ENCODE data around the gene MRFAP1L1. TPM values are rescaled to one million over a fixed set of nuclear protein-coding genes. Genes with fewer than 3 reads are reported as not detected.

The MRFAP1L1 gene
- total and polyA plus RNA-seq, 4 donors = 29.8 to 41.8 (median 30.7) TPM

GRCh38 chr4:6663596-6664393 lies 45.9 kb downstream of the MRFAP1L1 start:
- Histone ChIP-seq H3K27me3 (ENCODE audit: control insufficient read depth in 4 of 4, insufficient read depth in 4 of 4, low read length in 3 of 4) (peaks cover 0 to 3% (median under 1%) of the 10 kb centered on the region in 4 donors), H3K4me1 (ENCODE audit: control insufficient read depth in 4 of 4, insufficient read depth in 4 of 4, low read length in 3 of 4) (peaks cover 0 to 6% (median 2%) of the 10 kb centered on the region in 4 donors), H3K27ac (ENCODE audit: low read depth in 1 of 2, low read length in 2 of 2) (no peak overlapping the region), H3K4me3 (ENCODE audit: low read depth in 1 of 3, low read length in 3 of 3) (peak overlapping the region in 1 of 3 donors; percentile 19), H3K36me3 (ENCODE audit: control insufficient read depth in 4 of 4, insufficient read depth in 3 of 4, low read depth in 1 of 4, low read length in 3 of 4) (no peaks in the 10 kb centered on the region), H3K9ac (ENCODE audit: low read depth in 1 of 2, low read length in 2 of 2) (no peak overlapping the region), H3K9me3 (ENCODE audit: control insufficient read depth in 4 of 4, low read length in 3 of 4) (no peaks in the 10 kb centered on the region)
- WGBS = 21% methylated on average over 55 of the region's 55 CpGs
- no peak for DNase-seq (ENCODE audit: low spot score)
- TF ChIP-seq GABPA (IDR thresholded peaks at IDR 0.05 in 1 of 2, conservative IDR thresholded peaks at IDR 0.05 in 1 of 2) (no peak), TAF1 (conservative IDR thresholded peaks at IDR 0.05) (no peak), RAD21 (IDR thresholded peaks at IDR 0.05) (no peak), JUND (IDR thresholded peaks at IDR 0.05) (no peak), ATF3 (IDR thresholded peaks at IDR 0.05) (no peak), YY1 (IDR thresholded peaks at IDR 0.05) (no peak), HNF4G (IDR thresholded peaks at IDR 0.05) (no peak)
- TF ChIP-seq, protein P1, sequence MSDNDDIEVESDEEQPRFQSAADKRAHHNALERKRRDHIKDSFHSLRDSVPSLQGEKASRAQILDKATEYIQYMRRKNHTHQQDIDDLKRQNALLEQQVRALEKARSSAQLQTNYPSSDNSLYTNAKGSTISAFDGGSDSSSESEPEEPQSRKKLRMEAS (IDR thresholded peaks at IDR 0.05) = no peak
- TF ChIP-seq, protein P2, sequence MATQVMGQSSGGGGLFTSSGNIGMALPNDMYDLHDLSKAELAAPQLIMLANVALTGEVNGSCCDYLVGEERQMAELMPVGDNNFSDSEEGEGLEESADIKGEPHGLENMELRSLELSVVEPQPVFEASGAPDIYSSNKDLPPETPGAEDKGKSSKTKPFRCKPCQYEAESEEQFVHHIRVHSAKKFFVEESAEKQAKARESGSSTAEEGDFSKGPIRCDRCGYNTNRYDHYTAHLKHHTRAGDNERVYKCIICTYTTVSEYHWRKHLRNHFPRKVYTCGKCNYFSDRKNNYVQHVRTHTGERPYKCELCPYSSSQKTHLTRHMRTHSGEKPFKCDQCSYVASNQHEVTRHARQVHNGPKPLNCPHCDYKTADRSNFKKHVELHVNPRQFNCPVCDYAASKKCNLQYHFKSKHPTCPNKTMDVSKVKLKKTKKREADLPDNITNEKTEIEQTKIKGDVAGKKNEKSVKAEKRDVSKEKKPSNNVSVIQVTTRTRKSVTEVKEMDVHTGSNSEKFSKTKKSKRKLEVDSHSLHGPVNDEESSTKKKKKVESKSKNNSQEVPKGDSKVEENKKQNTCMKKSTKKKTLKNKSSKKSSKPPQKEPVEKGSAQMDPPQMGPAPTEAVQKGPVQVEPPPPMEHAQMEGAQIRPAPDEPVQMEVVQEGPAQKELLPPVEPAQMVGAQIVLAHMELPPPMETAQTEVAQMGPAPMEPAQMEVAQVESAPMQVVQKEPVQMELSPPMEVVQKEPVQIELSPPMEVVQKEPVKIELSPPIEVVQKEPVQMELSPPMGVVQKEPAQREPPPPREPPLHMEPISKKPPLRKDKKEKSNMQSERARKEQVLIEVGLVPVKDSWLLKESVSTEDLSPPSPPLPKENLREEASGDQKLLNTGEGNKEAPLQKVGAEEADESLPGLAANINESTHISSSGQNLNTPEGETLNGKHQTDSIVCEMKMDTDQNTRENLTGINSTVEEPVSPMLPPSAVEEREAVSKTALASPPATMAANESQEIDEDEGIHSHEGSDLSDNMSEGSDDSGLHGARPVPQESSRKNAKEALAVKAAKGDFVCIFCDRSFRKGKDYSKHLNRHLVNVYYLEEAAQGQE (IDR thresholded peaks at IDR 0.05) = no peak

DNA sequence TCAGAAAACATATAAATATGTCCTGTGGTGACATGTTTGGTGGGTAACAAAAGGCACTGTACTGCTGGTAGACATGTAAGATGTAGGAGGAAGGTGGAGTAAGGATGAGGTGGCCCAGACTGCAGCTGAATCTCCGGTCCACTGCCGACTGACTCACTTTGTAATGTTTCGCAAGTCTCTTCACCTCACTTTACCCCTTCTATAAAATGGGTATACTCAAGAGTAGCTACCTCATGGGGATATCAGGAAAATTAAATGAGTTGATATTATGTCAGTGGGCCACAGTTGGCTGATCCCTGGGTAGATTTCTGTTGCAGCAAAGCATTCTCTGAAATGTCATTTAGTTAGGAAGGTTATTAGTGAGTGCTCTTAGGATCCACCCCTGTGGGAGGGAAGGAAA lies 47.1 kb downstream of the MRFAP1L1 start:
- Histone ChIP-seq H3K27ac (ENCODE audit: low read depth in 1 of 2, low read length in 2 of 2) (no peak overlapping the region), H3K4me3 (ENCODE audit: low read depth in 1 of 3, low read length in 3 of 3) (no peak overlapping the region), H3K36me3 (ENCODE audit: control insufficient read depth in 4 of 4, insufficient read depth in 3 of 4, low read depth in 1 of 4, low read length in 3 of 4) (no peaks in the 10 kb centered on the region), H3K27me3 (ENCODE audit: control insufficient read depth in 4 of 4, insufficient read depth in 4 of 4, low read length in 3 of 4) (peaks cover 0 to 3% (median under 1%) of the 10 kb centered on the region in 4 donors), H3K9me3 (ENCODE audit: control insufficient read depth in 4 of 4, low read length in 3 of 4) (no peaks in the 10 kb centered on the region), H3K4me1 (ENCODE audit: control insufficient read depth in 4 of 4, insufficient read depth in 4 of 4, low read length in 3 of 4) (peaks cover 0 to 10% (median 5%) of the 10 kb centered on the region in 4 donors), H3K9ac (ENCODE audit: low read depth in 1 of 2, low read length in 2 of 2) (no peak overlapping the region)
- TF ChIP-seq SP1 (IDR thresholded peaks at IDR 0.05) = no peak
- TF ChIP-seq EGR1 (IDR thresholded peaks at IDR 0.05; ENCODE audit: low read depth in 2 of 2) = no peak
- TF ChIP-seq HNF4A (conservative IDR thresholded peaks at IDR 0.05) = no peak
- WGBS = 93% methylated on average over 3 of the region's 3 CpGs
- DNase-seq (ENCODE audit: low spot score) = no peak

GRCh38 chr4:6660430-6660829 lies 49.2 kb downstream of the MRFAP1L1 start:
- no peaks in the 10 kb centered on the region for H3K36me3 ChIP-seq (ENCODE audit: control insufficient read depth in 4 of 4, insufficient read depth in 3 of 4, low read depth in 1 of 4, low read length in 3 of 4)
- no peak overlapping the region for H3K4me3 ChIP-seq (ENCODE audit: low read depth in 1 of 3, low read length in 3 of 3)
- H3K9me3 ChIP-seq (ENCODE audit: control insufficient read depth in 4 of 4, low read length in 3 of 4) = no peaks in the 10 kb centered on the region
- no peak overlapping the region for H3K27ac ChIP-seq (ENCODE audit: low read depth in 1 of 2, low read length in 2 of 2)
- peaks cover 0 to 10% (median 5%) of the 10 kb centered on the region in 4 donors for H3K4me1 ChIP-seq (ENCODE audit: control insufficient read depth in 4 of 4, insufficient read depth in 4 of 4, low read length in 3 of 4)
- WGBS = 94% methylated on average over 3 of the region's 3 CpGs
- TF ChIP-seq NR2F2 (IDR thresholded peaks at IDR 0.05) = no peak
- TF ChIP-seq HNF4A (conservative IDR thresholded peaks at IDR 0.05) = no peak
- no peak for TF ChIP-seq FOXA2 (IDR thresholded peaks at IDR 0.05)
- TF ChIP-seq EGR1 (IDR thresholded peaks at IDR 0.05; ENCODE audit: low read depth in 2 of 2) = no peak
- no peak for TF ChIP-seq TAF1 (conservative IDR thresholded peaks at IDR 0.05)
- no peak for TF ChIP-seq RAD21 (IDR thresholded peaks at IDR 0.05)
- TF ChIP-seq, protein P3, sequence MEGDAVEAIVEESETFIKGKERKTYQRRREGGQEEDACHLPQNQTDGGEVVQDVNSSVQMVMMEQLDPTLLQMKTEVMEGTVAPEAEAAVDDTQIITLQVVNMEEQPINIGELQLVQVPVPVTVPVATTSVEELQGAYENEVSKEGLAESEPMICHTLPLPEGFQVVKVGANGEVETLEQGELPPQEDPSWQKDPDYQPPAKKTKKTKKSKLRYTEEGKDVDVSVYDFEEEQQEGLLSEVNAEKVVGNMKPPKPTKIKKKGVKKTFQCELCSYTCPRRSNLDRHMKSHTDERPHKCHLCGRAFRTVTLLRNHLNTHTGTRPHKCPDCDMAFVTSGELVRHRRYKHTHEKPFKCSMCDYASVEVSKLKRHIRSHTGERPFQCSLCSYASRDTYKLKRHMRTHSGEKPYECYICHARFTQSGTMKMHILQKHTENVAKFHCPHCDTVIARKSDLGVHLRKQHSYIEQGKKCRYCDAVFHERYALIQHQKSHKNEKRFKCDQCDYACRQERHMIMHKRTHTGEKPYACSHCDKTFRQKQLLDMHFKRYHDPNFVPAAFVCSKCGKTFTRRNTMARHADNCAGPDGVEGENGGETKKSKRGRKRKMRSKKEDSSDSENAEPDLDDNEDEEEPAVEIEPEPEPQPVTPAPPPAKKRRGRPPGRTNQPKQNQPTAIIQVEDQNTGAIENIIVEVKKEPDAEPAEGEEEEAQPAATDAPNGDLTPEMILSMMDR (IDR thresholded peaks at IDR 0.05; ENCODE audit: low read depth, low read length, missing input control) = no peak
- no peak for TF ChIP-seq SP1 (IDR thresholded peaks at IDR 0.05)
- TF ChIP-seq, protein P1 (IDR thresholded peaks at IDR 0.05) = no peak
- TF ChIP-seq, protein P2 (IDR thresholded peaks at IDR 0.05) = no peak
- no peak for TF ChIP-seq HNF4G (IDR thresholded peaks at IDR 0.05)
- TF ChIP-seq RXRA (IDR thresholded peaks at IDR 0.05) = no peak
- no peak for TF ChIP-seq YY1 (IDR thresholded peaks at IDR 0.05)
- TF ChIP-seq GABPA (IDR thresholded peaks at IDR 0.05 in 1 of 2, conservative IDR thresholded peaks at IDR 0.05 in 1 of 2) = no peak
- TF ChIP-seq JUND (IDR thresholded peaks at IDR 0.05) = no peak
- DNase-seq (ENCODE audit: low spot score) = no peak
- H3K27me3 ChIP-seq (ENCODE audit: control insufficient read depth in 4 of 4, insufficient read depth in 4 of 4, low read length in 3 of 4) = peaks cover 0 to 3% (median under 1%) of the 10 kb centered on the region in 4 donors
- no peak overlapping the region for H3K9ac ChIP-seq (ENCODE audit: low read depth in 1 of 2, low read length in 2 of 2)
